H1 (cell line): ENCODE measurements around the gene C16orf90. TPM values are rescaled to one million over a fixed set of nuclear protein-coding genes. Genes with fewer than 3 reads are reported as not detected.

Source experiments
- CTCF ChIA-PET: fragments of 300-600 bp; sonication (Branson Sonifier 250); formaldehyde crosslinking; loops from one replicate; lab custom pipeline; 2021; ENCODE audit not compliant: partially characterized antibody; lab: Charles Lee
- POLR2A ChIA-PET: fragments of 300-600 bp; sonication (Branson Sonifier 250); formaldehyde crosslinking; loops from one replicate; lab custom pipeline; 2021; ENCODE audit warnings: inconsistent platforms; ENCODE audit not compliant: partially characterized antibody; lab: Charles Lee
- DNase-seq, 2 experiments: peaks; one replicate each; pipeline versions ENCODE4 v3.0.0 to v3.0.0-alpha.2; 2010 to 2022; ENCODE audit warnings: low spot score in 2 of 2, low read depth in 1 of 2, mixed read lengths in 1 of 2
- FAIRE-seq: peaks from 2 replicates; lab custom pipeline; 2011; peaks lifted over from hg19 to GRCh38; lab: Jason Lieb, UNC
- H2AFZ ChIP-seq: 2 replicates; pipeline ENCODE4 v1.8.1; 2012; ENCODE audit warnings: low read length, inconsistent platforms
- H2AK5ac ChIP-seq: 2 replicates; pipeline ENCODE4 v1.6.1; 2013; ENCODE audit warnings: low read depth, low read length
- H2BK120ac ChIP-seq: replicated peaks from 2 replicates; pipeline ENCODE3; 2013; ENCODE audit warnings: low read depth, low read length, inconsistent platforms
- H2BK12ac ChIP-seq: 2 replicates; pipeline ENCODE4 v1.6.1; 2013; ENCODE audit warnings: low read depth, low read length
- H2BK15ac ChIP-seq: 2 replicates; pipeline ENCODE4 v1.6.1; 2013; ENCODE audit warnings: low read length
- H2BK20ac ChIP-seq: 2 replicates; pipeline ENCODE4 v1.6.1; 2013; ENCODE audit warnings: low read length
- H2BK5ac ChIP-seq: 2 replicates; pipeline ENCODE4 v1.6.1; 2013; ENCODE audit warnings: low read depth, low read length
- H3K14ac ChIP-seq: 2 replicates; pipeline ENCODE4 v1.6.1; 2013; ENCODE audit warnings: inconsistent platforms; ENCODE audit not compliant: insufficient read length
- H3K18ac ChIP-seq: 2 replicates; pipeline ENCODE4 v1.6.1; 2013; ENCODE audit warnings: low read length; ENCODE audit errors: extremely low read depth
- H3K23ac ChIP-seq: 2 replicates; pipeline ENCODE4 v1.6.1; 2013; ENCODE audit warnings: inconsistent platforms; ENCODE audit not compliant: insufficient read length
- H3K23me2 ChIP-seq: 2 replicates; pipeline ENCODE4 v1.6.1; 2013; ENCODE audit warnings: low read depth, low read length
- H3K27ac ChIP-seq: 2 replicates; pipeline ENCODE4 v1.6.1; 2011; ENCODE audit warnings: low read depth, low read length, inconsistent platforms
- H3K27me3 ChIP-seq, 4 experiments: replicated peaks in 1 of 4; 1 replicate in 1 of 4; 2 replicates in 3 of 4; pipeline versions ENCODE4 v1.6.1 to v1.8.1; 2011 to 2013; ENCODE audit warnings: low read length in 3 of 4, mild to moderate bottlenecking in 3 of 4, inconsistent platforms in 2 of 4, mixed read lengths in 2 of 4, moderate library complexity in 1 of 4; ENCODE audit not compliant: control insufficient read depth in 3 of 4, insufficient read depth in 3 of 4; ENCODE audit errors: extremely low read depth in 1 of 4
- H3K36me3 ChIP-seq, 4 experiments: 2 replicates each; pipeline versions ENCODE4 v1.6.1 to v1.8.1; 2011 to 2013; ENCODE audit warnings: mild to moderate bottlenecking in 4 of 4, low read length in 3 of 4, moderate library complexity in 2 of 4, control low read depth in 1 of 4, inconsistent platforms in 1 of 4; ENCODE audit not compliant: insufficient read depth in 4 of 4, control insufficient read depth in 2 of 4
- H3K4ac ChIP-seq: replicated peaks from 2 replicates; pipeline ENCODE3; 2013; ENCODE audit warnings: low read length, low read depth, mixed read lengths, inconsistent platforms; ENCODE audit not compliant: insufficient read length
- H3K4me1 ChIP-seq, 4 experiments: replicated peaks in 1 of 4; 1 replicate in 1 of 4; 2 replicates in 3 of 4; pipeline versions ENCODE4 v1.6.1 to v1.8.1; 2011 to 2013; ENCODE audit warnings: low read length in 3 of 4, inconsistent platforms in 2 of 4, mixed read lengths in 1 of 4; ENCODE audit not compliant: insufficient read depth in 4 of 4, control insufficient read depth in 3 of 4
- H3K4me2 ChIP-seq, 2 experiments: 2 replicates each; pipeline versions ENCODE4 v1.6.1 to v1.8.1; 2011 to 2013; ENCODE audit warnings: low read depth in 2 of 2, low read length in 2 of 2, control low read depth in 1 of 2, inconsistent platforms in 1 of 2, mild to moderate bottlenecking in 1 of 2; ENCODE audit not compliant: insufficient read depth in 1 of 2
- H3K4me3 ChIP-seq, 4 experiments: fragments of 200-600, 300-600 bp in 1 of 4; sonication (generic), shearing (Covaris generic), sonication (Bioruptor Twin) in 1 of 4; 2 replicates each; pipeline versions ENCODE4 v1.5.1 to v1.8.1; 2011 to 2016; ENCODE audit warnings: low read length in 4 of 4, low read depth in 3 of 4, control low read depth in 2 of 4, inconsistent platforms in 2 of 4, mild to moderate bottlenecking in 2 of 4, mixed read lengths in 1 of 4, moderate library complexity in 1 of 4; ENCODE audit not compliant: insufficient read depth in 2 of 4; ENCODE audit errors: extremely low read depth in 1 of 4
- H3K56ac ChIP-seq: replicated peaks from 2 replicates; pipeline ENCODE3; 2013; ENCODE audit warnings: low read depth, mild to moderate bottlenecking, mixed read lengths, low read length, inconsistent platforms; ENCODE audit not compliant: insufficient read length
- H3K79me1 ChIP-seq: 2 replicates; pipeline ENCODE4 v1.6.1; 2013; ENCODE audit warnings: low read depth, low read length, control low read depth
- H3K79me2 ChIP-seq, 2 experiments: 2 replicates each; pipeline versions ENCODE4 v1.6.1 to v1.8.1; 2012 to 2013; ENCODE audit warnings: low read length in 2 of 2, mild to moderate bottlenecking in 2 of 2, inconsistent platforms in 1 of 2; ENCODE audit not compliant: insufficient read depth in 2 of 2, control insufficient read depth in 1 of 2
- H3K9ac ChIP-seq, 4 experiments: replicated peaks in 1 of 4; 1 replicate in 1 of 4; 2 replicates in 3 of 4; pipeline versions ENCODE4 v1.6.1 to v1.8.1; 2011 to 2013; ENCODE audit warnings: low read depth in 3 of 4, low read length in 3 of 4, control low read depth in 2 of 4, mild to moderate bottlenecking in 2 of 4, moderate library complexity in 2 of 4, inconsistent platforms in 1 of 4; ENCODE audit errors: extremely low read depth in 1 of 4
- H3K9me3 ChIP-seq, 2 experiments: 2 replicates each; pipeline versions ENCODE4 v1.6.1 to v1.8.1; 2012 to 2013; ENCODE audit warnings: mild to moderate bottlenecking in 2 of 2, moderate library complexity in 2 of 2, control low read depth in 1 of 2, inconsistent platforms in 1 of 2, low read depth in 1 of 2, low read length in 1 of 2, mixed read lengths in 1 of 2; ENCODE audit not compliant: insufficient read depth in 2 of 2
- H4K20me1 ChIP-seq, 2 experiments: replicated peaks in 1 of 2; 2 replicates each; pipeline versions ENCODE3 to v1.8.1; 2011 to 2013; ENCODE audit warnings: inconsistent platforms in 2 of 2, low read length in 2 of 2, mild to moderate bottlenecking in 1 of 2; ENCODE audit not compliant: insufficient read depth in 2 of 2, control insufficient read depth in 1 of 2
- H4K5ac ChIP-seq: 2 replicates; pipeline ENCODE4 v1.6.1; 2013; ENCODE audit warnings: low read length, low read depth, mixed read lengths, inconsistent platforms; ENCODE audit not compliant: insufficient read length
- H4K8ac ChIP-seq: 2 replicates; pipeline ENCODE4 v1.8.0; 2013; ENCODE audit warnings: mild to moderate bottlenecking, moderate library complexity, low read length, inconsistent platforms; ENCODE audit not compliant: insufficient read depth; ENCODE audit errors: extremely low read depth
- H4K91ac ChIP-seq: replicated peaks from 2 replicates; pipeline ENCODE3; 2013; ENCODE audit warnings: low read length, mixed read lengths, inconsistent platforms; ENCODE audit not compliant: insufficient read length
- ASH2L ChIP-seq: fragments of 200-600, 300-600 bp; sonication (generic); IDR thresholded peaks from one replicate; pipeline ENCODE4 v1.7.1; 2017; ENCODE audit warnings: low read length
- ATF2 ChIP-seq: IDR thresholded peaks from 2 replicates; pipeline ENCODE4 v1.6.1; 2012; ENCODE audit warnings: low read length, inconsistent platforms
- CEBPB ChIP-seq: IDR thresholded peaks from 2 replicates; pipeline ENCODE4 v1.6.1; 2012; ENCODE audit warnings: low read depth, low read length
- CREB1 ChIP-seq: IDR thresholded peaks from 2 replicates; pipeline ENCODE4 v1.6.1; 2012; ENCODE audit warnings: inconsistent platforms
- EP300 ChIP-seq, 2 experiments: IDR thresholded peaks; 1 replicate in 1 of 2; 2 replicates in 1 of 2; pipeline ENCODE4 v1.6.1; 2011 to 2012; ENCODE audit warnings: low read depth in 2 of 2, low read length in 2 of 2, mild to moderate bottlenecking in 2 of 2, borderline replicate concordance in 1 of 2, inconsistent platforms in 1 of 2, moderate library complexity in 1 of 2
- FOSL1 ChIP-seq: IDR thresholded peaks from 2 replicates; pipeline ENCODE4 v1.6.1; 2011; ENCODE audit warnings: mild to moderate bottlenecking, low read depth, low read length, moderate library complexity; ENCODE audit not compliant: insufficient read depth
- NANOG ChIP-seq: IDR thresholded peaks from 2 replicates; pipeline ENCODE4 v1.6.1; 2011; ENCODE audit warnings: low read length, low read depth, mild to moderate bottlenecking, inconsistent platforms; ENCODE audit not compliant: insufficient read depth, poor library complexity, severe bottlenecking
- POLR2A ChIP-seq, 2 experiments: IDR thresholded peaks; 1 replicate in 1 of 2; 2 replicates in 1 of 2; pipeline ENCODE4 v1.6.1; 2011; ENCODE audit warnings: low read depth in 2 of 2, low read length in 2 of 2, mild to moderate bottlenecking in 2 of 2; ENCODE audit errors: control extremely low read depth in 1 of 2
- POU5F1 ChIP-seq: IDR thresholded peaks from 2 replicates; pipeline ENCODE4 v1.6.1; 2011; ENCODE audit warnings: low read depth, mild to moderate bottlenecking, low read length, moderate library complexity
- RXRA ChIP-seq: IDR thresholded peaks from 2 replicates; pipeline ENCODE4 v1.6.1; 2011; ENCODE audit warnings: low read depth, mild to moderate bottlenecking, low read length, moderate library complexity; ENCODE audit not compliant: insufficient read depth
- SIX5 ChIP-seq: IDR thresholded peaks from 2 replicates; pipeline ENCODE4 v1.6.1; 2011; ENCODE audit warnings: mild to moderate bottlenecking, low read depth, low read length
- WGBS, 2 experiments: shearing (Covaris generic) in 1 of 2; methylation state at CpG; one replicate each; pipeline versions ENCODE4 v1.1.6 to v1.1.7; 2013 to 2015; ENCODE audit warnings: low lambda C conversion rate in 2 of 2, mixed read lengths in 2 of 2, inconsistent platforms in 1 of 2, low coverage in 1 of 2, missing lambda C conversion rate in 1 of 2; ENCODE audit not compliant: insufficient replicate concordance in 2 of 2, insufficient coverage in 1 of 2, insufficient read length in 1 of 2; ENCODE audit errors: extremely low coverage in 1 of 2, missing lambda C conversion rate in 1 of 2; 5-methylcytosine and 5-hydroxymethylcytosine counted together
- polyA plus RNA-seq, 7 experiments: library from polyadenylated mRNA; depleted of rRNA in 3 of 7; stranded (reverse) in 5 of 7; unstranded in 2 of 7; fragments of >200 nt in 5 of 7; fragments of 200-250 nt in 2 of 7; gene quantifications; 1 replicate in 5 of 7; 2 replicates in 1 of 7; 4 replicates in 1 of 7; pipeline versions ENCODE4 v1.2.1 to v1.2.3, GENCODE V29; 2011 to 2013; ENCODE audit warnings: missing spikeins in 2 of 7, mixed read lengths in 2 of 7
- total RNA-seq: library from RNA; stranded (reverse); fragmentation: NEBNext Ultra II Directional; extraction: Animal tissue kit (Norgen Biotek cat#: 25700); gene quantifications from 2 replicates; pipeline ENCODE4 v1.2.1, GENCODE V29; 2021

C16orf90 gene
- total and polyA plus RNA-seq, 2 of the 8 experiments (the other 6 are each of a cell fraction or from before 2014, with no cell fraction given): not detected

DNA sequence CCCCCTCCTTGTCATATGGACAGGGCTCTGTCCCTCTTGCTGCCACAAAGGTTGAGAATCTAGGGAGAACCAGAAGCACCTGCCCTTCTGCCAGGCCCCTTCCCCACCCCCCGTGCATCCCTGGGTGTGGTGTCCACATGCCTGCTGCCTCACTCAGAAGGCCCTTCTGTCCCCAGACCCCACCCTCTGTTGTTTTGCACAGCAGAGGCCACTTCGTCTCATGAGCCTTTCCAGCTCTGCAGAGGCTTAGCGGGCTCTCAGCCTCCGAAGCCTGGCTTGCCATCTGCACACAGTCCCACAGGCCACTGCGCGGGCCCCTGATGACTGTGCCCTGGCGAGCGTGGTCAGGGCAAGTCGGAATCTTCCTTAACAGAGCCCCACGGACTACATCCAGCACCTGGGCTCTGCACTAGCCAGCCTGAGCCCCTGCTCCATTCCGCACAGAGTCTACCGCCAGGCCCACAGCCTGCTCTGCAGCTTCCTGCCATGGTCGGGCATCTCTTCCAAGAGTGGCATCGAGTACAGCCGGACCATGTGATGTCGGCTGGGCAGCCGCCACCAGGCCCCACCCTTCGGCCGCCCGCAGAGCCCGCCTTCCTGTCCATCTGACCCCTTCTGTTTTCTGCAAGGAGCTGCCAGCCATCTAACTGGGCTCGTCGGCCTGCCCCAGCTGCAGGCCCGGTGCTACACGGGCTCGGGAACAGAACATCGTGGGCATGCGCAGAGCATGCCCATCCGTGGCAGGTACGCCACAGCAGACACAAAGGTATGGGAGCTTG lies 10.8 kb downstream of the C16orf90 start:
- peaks cover 2 to 18% of the 10 kb centered on the region in 2 experiments for H4K20me1 ChIP-seq
- no peak for DNase-seq
- H3K14ac ChIP-seq: no peak overlapping the region
- no peak for TF ChIP-seq CREB1
- TF ChIP-seq POU5F1: no peak
- TF ChIP-seq RXRA: no peak
- no peak for TF ChIP-seq SIX5
- TF ChIP-seq FOSL1: no peak
- no peak for TF ChIP-seq ASH2L
- no peak for TF ChIP-seq CEBPB
- TF ChIP-seq ATF2: no peak
- no peak for TF ChIP-seq EP300 (IDR thresholded peaks at IDR 0.05; ENCODE audit: borderline replicate concordance in 1 of 2, low read depth in 2 of 2, low read length in 2 of 2)
- no peak for TF ChIP-seq POLR2A (IDR thresholded peaks at IDR 0.05; ENCODE audit: control extremely low read depth in 1 of 2, low read depth in 2 of 2, low read length in 2 of 2)
- no peak for TF ChIP-seq NANOG

More for the DNA sequence above, 10.8 kb downstream of the C16orf90 start:
- H4K8ac ChIP-seq: no peak overlapping the region
- no peaks in the 10 kb centered on the region for H3K23me2 ChIP-seq
- CTCF ChIA-PET: interaction anchor here (0.7 to 6.7 kb wide), 5 partner anchors 12 to 229 kb away, joined by 3 to 27 read pairs (median 4); partner anchors contain the start of genes C16orf90 and CLUAP1
- no peak overlapping the region for H2BK15ac ChIP-seq
- POLR2A ChIA-PET: interaction anchor here (0.8 to 2.7 kb wide), 3 partner anchors 17 to 300 kb away, joined by 3 to 9 read pairs (median 5); partner anchors contain the start of genes CLUAP1 and ZNF263
- no peak overlapping the region for H2BK5ac ChIP-seq
- H2BK20ac ChIP-seq: no peak overlapping the region
- H4K5ac ChIP-seq: no peak overlapping the region
- peaks cover 0 to 4% of the 10 kb centered on the region in 2 experiments; a peak in 1 of 4 replicates for H3K79me2 ChIP-seq
- H3K4me2 ChIP-seq: no peak overlapping the region
- no peak overlapping the region for H4K91ac ChIP-seq
- no peak overlapping the region for H2BK120ac ChIP-seq
- H3K56ac ChIP-seq: no peak overlapping the region
- WGBS, 2 experiments: 90% methylated on average over 30 of the region's 30 CpGs; no CpG with 5 or more reads in 1 of the 2 experiments
- FAIRE-seq: no peak
- no peak overlapping the region for H3K9ac ChIP-seq
- H3K79me1 ChIP-seq: peaks cover 3% of the 10 kb centered on the region; the same call in 1 of the 2 replicates
- H3K27me3 ChIP-seq: no peaks in the 10 kb centered on the region
- H3K4ac ChIP-seq: no peak overlapping the region
- no peak overlapping the region for H2AFZ ChIP-seq
- H3K18ac ChIP-seq: no peak overlapping the region
- no peaks in the 10 kb centered on the region for H3K9me3 ChIP-seq
- no peak overlapping the region for H3K23ac ChIP-seq
- H3K4me3 ChIP-seq: no peak overlapping the region
- no peak overlapping the region for H2AK5ac ChIP-seq
- H3K4me1 ChIP-seq: peaks cover 0 to 9% (median 2%) of the 10 kb centered on the region in 4 experiments; a peak in 3 of 7 replicates
- H3K27ac ChIP-seq: no peak overlapping the region
- H3K36me3 ChIP-seq: peaks cover 5 to 26% (median 18%) of the 10 kb centered on the region in 4 experiments; a peak in 5 of 8 replicates
- no peak overlapping the region for H2BK12ac ChIP-seq
